Stomach smooth muscle (tissue), 2 donors: ENCODE measurements around the gene ZNF593.

Experiments
- H3K27ac ChIP-seq: one replicate; pipeline ENCODE4 v1.7.0; 2013; ENCODE audit warnings: mild to moderate bottlenecking, low read length, inconsistent platforms
- H3K27me3 ChIP-seq, 2 donors: one replicate each; pipeline ENCODE4 v1.7.0; 2013; ENCODE audit warnings: low read length in 2 of 2; ENCODE audit not compliant: insufficient read depth in 2 of 2, control insufficient read depth in 1 of 2
- H3K36me3 ChIP-seq, 2 donors: one replicate each; pipeline ENCODE4 v1.7.0; 2013; ENCODE audit warnings: low read length in 2 of 2; ENCODE audit not compliant: control insufficient read depth in 2 of 2, insufficient read depth in 2 of 2
- H3K4me1 ChIP-seq: one replicate; pipeline ENCODE4 v1.7.0; 2013; ENCODE audit warnings: low read length; ENCODE audit not compliant: control insufficient read depth, insufficient read depth
- H3K4me3 ChIP-seq, 2 donors: one replicate each; pipeline ENCODE4 v1.7.0; 2013; ENCODE audit warnings: low read length in 2 of 2
- H3K9ac ChIP-seq, 2 donors: one replicate each; pipeline ENCODE4 v1.7.0; 2013; ENCODE audit warnings: low read length in 2 of 2, mild to moderate bottlenecking in 1 of 2
- H3K9me3 ChIP-seq, 2 donors: one replicate each; pipeline ENCODE4 v1.7.0; 2013; ENCODE audit warnings: low read length in 2 of 2; ENCODE audit not compliant: control insufficient read depth in 2 of 2
- donor health status: healthy.
- donor health status: Pancreatic carcinoma.

The ZNF593 gene

DNA sequence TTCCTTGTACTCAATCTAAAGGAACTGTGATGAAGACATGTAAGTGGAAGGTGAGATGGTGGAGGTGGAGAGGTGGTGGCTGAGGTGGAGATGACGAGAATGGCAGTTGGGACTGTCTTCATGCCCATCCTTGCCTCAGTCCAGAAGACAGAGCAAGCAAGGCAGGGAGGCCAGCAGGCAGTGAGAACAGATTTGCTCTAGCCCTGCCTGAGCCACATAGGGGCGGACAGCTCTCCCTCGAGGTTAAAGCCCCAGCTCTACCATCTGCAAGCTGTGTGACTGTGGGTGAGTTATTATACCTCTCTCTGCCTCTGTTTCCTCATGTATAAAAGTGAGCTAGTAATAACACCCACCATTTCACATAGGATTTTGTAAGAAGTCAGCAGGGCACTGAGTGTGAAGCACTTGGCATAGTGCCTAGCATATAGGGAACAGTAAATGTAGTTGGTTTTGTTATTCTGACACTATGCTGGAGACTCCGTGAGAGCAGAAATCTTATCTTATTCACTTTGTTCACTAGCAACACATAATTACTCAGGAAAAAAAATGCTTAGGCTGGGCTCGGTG lies 15.7 kb upstream of the ZNF593 start:
- Histone ChIP-seq H3K9me3 (no peaks in the 10 kb centered on the region), H3K9ac (no peak overlapping the region), H3K27me3 (peaks cover 15 to 20% of the 10 kb centered on the region in 2 donors), H3K27ac (no peak overlapping the region), H3K36me3 (no peaks in the 10 kb centered on the region), H3K4me1 (no peaks in the 10 kb centered on the region), H3K4me3 (no peak overlapping the region)

DNA sequence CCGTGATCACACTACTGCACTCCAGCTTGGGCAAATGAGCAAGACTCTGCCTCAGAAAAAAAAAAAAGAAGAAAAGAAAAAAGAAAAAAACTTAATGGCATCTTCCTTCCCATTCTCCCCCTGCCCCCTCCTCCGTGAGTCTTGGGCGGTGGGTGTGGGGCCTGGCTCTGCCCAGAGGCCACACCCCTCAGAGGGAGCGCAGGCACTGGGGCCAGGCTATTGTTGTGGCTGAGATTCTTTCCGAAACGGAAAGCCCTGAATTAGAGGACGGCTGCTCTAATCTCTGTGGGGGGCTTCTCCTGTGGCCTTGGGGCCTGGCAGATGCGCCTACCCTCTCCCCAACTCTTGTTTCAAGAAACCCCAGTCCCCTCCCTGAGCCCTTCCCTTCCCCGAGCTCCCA lies 15.0 kb upstream of the ZNF593 start:
- Histone ChIP-seq H3K27ac (no peak overlapping the region), H3K9me3 (no peaks in the 10 kb centered on the region), H3K9ac (no peak overlapping the region), H3K36me3 (no peaks in the 10 kb centered on the region), H3K4me3 (no peak overlapping the region), H3K27me3 (peaks cover 15 to 23% of the 10 kb centered on the region in 2 donors), H3K4me1 (no peaks in the 10 kb centered on the region)

DNA sequence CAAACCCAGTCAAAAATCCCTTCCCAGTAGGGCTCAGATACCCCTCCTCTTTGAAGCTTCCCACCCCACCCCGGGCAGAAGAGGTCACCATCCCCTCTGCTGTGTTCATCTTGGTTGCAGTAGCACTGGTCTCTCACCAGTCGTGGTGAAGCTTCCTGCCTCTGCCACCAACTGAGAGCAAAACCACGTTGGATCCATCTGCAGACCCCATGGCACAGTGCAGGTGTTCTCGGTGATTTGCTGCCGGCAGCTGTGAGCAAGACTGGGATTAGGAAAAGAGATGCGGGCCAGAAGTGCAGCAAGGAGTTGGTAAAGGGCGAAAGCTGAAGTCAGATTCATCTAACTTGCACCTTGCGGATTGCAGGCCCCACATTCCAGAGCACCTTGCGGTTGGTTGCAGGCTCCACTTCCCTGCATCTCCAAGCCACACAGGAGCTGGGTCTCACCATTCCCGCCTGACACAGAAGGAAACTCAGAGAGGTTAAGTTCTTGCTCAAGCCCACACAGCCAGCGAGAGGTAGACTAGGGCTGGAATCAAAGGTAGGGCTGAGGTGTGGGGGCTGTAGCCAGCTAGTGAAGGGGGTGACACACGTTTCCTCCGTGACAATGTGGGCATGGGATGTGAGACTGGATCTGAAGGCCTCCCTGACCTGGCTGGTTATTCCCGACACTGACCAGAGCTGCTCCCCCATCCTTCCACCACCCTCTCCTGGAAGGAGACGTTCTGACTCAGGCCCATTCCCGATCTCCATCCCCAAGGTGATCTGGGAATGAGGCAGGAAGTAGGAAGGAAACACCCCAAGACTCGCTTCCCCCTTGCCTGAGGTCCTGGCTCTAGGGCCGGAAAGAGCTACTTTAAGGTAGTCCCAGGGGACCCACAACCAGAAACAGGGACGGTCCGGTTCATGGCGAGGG lies 14.1 kb upstream of the ZNF593 start:
- no peak overlapping the region for H3K4me3 ChIP-seq
- no peaks in the 10 kb centered on the region for H3K9me3 ChIP-seq
- no peaks in the 10 kb centered on the region for H3K4me1 ChIP-seq
- no peaks in the 10 kb centered on the region for H3K36me3 ChIP-seq
- H3K27me3 ChIP-seq, result peaks cover 15 to 20% of the 10 kb centered on the region in 2 donors
- peak overlapping the region; percentile 31 for H3K27ac ChIP-seq
- H3K9ac ChIP-seq, result no peak overlapping the region

DNA sequence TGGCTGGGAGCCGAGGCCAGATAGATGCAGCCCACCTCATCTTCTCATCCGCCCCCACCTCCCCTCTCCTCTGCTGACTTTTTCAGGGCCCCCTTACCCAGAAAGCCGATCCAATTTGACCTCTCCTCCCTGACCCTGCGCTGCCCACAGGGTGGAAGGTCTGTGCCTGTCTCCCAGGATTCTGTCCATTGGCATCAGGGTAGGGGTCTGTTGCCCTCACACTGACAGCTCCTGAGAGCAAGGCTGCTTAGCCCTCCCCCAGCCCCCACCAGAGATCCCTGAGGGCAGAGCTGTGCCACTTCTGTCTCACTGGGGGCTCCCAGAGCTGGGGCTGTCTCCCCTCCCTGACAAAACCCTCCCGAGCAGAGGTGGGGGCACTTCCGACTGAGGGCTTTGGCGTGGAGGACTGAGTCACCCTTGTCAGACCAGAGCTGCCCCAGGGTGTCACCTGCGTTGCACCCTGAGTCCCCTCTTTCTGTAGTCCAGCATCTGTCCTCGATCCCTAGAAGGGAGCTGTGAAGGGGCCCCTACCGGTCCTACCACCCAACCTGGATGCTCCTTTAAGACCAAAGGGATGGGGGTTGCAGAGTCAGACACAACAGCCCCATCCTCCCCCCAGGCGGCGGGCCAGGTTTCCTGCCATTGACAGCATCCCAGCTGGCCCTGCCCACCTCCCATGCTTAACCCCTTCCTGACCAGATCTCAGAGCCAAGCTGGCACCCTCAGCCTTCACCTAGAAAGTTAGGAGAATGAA lies 13.2 kb upstream of the ZNF593 start:
- Histone ChIP-seq H3K9ac (peak overlapping the region in 1 of 2 donors; percentile 36), H3K9me3 (no peaks in the 10 kb centered on the region), H3K27me3 (peaks cover 15 to 20% of the 10 kb centered on the region in 2 donors), H3K27ac (peak overlapping the region; percentile 31), H3K36me3 (no peaks in the 10 kb centered on the region), H3K4me1 (peaks cover 8% of the 10 kb centered on the region), H3K4me3 (no peak overlapping the region)

DNA sequence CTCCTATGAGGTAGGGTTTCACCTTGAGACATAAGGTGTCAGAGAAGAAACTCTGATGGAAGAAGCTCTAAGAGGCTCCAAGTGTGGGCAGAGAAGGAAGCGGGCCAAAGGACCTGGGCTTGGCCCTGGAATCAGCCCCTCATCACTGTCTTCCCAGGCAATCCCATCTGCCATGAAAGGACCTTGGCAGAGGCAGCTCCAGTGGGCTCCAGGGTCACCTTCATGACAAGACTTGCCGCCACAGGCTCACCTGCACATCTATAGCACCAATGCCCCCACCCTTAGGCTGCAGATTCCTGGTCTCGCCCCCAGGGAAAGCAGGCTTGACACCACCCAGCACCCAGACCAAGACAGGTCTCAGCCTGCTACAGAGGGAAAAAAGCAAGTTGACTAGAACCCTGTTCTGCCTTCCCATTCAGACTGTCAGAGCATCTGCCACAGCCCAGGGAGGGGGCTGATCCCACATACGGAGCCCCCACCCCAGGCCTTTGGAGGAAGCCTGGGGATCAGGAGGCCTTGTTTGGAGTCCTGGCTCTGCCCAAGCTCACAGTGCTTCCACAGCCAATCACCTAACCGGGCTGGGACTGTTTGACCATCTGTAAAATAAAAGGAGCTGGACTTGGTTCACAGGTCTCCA lies 11.3 kb upstream of the ZNF593 start:
- no peak overlapping the region for H3K4me3 ChIP-seq
- H3K9me3 ChIP-seq, result no peaks in the 10 kb centered on the region
- H3K9ac ChIP-seq, result peak overlapping the region in 1 of 2 donors; percentile 20
- H3K27me3 ChIP-seq, result peaks cover 15 to 19% of the 10 kb centered on the region in 2 donors
- no peaks in the 10 kb centered on the region for H3K36me3 ChIP-seq
- H3K27ac ChIP-seq, result peak overlapping the region; percentile 11
- H3K4me1 ChIP-seq, result peaks cover 13% of the 10 kb centered on the region

DNA sequence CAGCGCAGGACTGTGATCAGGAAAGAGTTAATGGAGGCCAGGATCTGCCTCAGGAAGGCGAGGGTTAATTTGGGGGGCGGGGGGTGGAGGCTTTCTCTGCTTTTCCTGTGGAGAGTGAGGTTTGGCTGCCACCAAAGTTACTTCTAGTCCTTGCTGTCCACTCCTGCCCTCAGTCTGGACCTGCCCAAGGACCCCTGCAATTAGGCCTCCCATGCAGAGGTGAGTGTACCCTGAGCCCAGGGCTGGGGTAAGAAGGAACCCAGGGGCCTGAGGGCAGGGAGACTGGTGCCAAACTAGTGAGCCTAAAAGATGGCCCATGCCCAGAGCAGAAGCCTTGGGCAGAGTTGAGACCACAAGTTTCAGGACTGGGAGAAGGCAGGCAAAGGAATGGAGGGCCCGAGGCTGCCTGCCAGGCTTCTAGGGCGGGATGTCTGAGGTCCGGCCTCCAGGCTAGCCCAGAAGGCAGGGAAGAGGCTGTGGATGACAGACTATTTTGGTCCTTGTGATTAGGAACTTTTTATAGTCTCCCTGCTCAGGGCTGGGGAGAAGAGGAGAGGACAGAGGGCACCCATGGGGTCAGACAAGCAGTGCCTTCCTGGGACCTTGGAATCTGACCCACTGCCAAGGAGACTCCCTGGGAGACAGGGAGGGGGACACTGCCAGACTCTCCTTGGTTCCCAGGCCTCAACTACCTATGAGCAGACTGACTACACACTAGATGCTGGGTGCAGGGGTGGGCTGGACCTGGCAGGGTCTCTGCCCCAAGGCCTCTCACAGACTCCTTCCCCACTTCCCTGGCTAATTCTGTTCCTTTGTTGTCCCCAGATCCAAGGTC lies 10.6 kb upstream of the ZNF593 start, which contains the start of gene FAM110D:
FAM110D (plus strand) TSS at position 172 of the 835 bp plus-strand sequence. CDS start 2,213 bp downstream, outside the sequence.
- Histone ChIP-seq H3K27me3 (peaks cover 15 to 16% of the 10 kb centered on the region in 2 donors), H3K9me3 (no peaks in the 10 kb centered on the region), H3K36me3 (no peaks in the 10 kb centered on the region), H3K27ac (peak within 1 kb of the TSS; percentile 11), H3K9ac (peak within 1 kb of the TSS; percentile 20 to 36), H3K4me3 (peak within 1 kb of the TSS in 1 of 2 donors; percentile 52), H3K4me1 (peaks cover 17% of the 10 kb centered on the region)

DNA sequence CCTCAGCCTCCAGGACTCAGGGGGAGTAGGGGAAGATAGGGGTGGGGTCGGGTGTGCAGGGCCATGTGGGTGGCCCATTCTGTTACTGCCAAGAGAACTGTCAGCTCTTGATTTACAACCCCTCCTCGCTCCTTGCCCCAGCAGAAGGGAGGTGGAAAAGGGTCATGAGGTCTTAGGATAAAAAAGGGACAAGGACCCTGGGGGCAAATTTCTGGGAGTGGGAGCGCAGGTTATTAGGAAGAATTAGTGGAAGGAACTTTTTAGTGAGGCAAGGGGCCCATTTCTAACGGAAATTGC lies 10.0 kb upstream of the ZNF593 start:
- H3K27me3 ChIP-seq, result peaks cover 15 to 16% of the 10 kb centered on the region in 2 donors
- no peaks in the 10 kb centered on the region for H3K9me3 ChIP-seq
- peaks cover 22% of the 10 kb centered on the region for H3K4me1 ChIP-seq
- peak overlapping the region in 1 of 2 donors; percentile 52 for H3K4me3 ChIP-seq
- peak overlapping the region; percentile 11 for H3K27ac ChIP-seq
- H3K9ac ChIP-seq, result no peak overlapping the region
- no peaks in the 10 kb centered on the region for H3K36me3 ChIP-seq

DNA sequence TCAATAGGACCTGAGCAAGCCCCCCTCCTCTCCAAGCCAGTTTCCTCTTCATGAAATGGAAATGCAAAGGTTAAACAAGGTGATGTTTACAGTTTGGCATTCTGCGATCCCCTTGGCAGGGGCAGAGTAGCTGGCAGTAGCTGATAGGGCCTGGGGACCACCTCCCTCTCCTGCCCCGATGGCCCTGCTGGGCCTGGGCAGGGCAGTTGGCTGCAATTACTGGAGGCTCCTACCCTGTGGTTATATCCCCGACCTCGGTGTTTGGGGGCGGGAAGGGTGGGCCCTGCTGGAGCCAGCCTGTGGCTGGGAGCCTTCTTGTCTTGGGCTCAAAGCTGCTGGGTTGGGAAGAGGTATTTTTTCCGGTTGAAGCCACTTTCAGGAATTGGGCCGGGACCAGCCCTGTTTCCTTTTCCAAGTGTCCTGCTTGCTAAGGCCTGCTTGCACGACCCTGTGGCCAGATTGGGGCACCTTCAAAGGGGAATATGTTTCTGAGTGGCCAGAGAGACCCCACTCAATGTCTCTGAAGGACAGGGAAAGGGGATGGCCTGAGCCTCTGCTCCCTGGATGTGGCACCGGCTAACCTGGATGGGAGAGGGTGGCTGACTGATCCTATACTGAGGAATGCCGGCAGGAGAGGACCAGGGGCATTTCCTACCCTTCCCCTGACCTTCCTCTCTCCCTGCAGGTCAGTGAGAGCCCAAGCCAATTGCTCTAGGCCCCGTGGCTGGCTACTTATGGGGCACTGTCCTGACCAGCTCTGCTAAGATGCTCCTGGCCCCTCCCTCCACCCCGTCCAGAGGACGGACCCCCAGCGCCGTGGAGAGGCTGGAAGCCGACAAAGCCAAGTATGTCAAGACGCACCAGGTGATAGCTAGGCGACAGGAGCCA lies 8.9 kb upstream of the ZNF593 start:
- no peak overlapping the region for H3K27ac ChIP-seq

More for the DNA sequence above, 8.9 kb upstream of the ZNF593 start:
- Histone ChIP-seq H3K4me3 (peak overlapping the region; percentile 57 to 74), H3K36me3 (no peaks in the 10 kb centered on the region), H3K9ac (peak overlapping the region in 1 of 2 donors; percentile 58), H3K27me3 (peaks cover 11 to 14% of the 10 kb centered on the region in 2 donors), H3K9me3 (no peaks in the 10 kb centered on the region), H3K4me1 (peaks cover 22% of the 10 kb centered on the region)
